SJCRH30 (cell line): ENCODE results near the gene SMYD3. TPM values are rescaled to one million over a fixed set of nuclear protein-coding genes. Genes with fewer than 3 reads are reported as not detected.
"Not testable (repeated sequence)": the region's sequence is repeated elsewhere in the genome, so short reads cannot be mapped to it uniquely, and the experiment has no call there.

Experiments used
- DNase-seq, 2 experiments: peaks; one replicate each; pipeline ENCODE4 v3.0.0-alpha.2; 2015 to 2020
- H3K27ac ChIP-seq: fragments of 250-450 bp; sonication (Bioruptor Pico); 2 replicates; pipeline ENCODE4 v1.5.1; 2020; ENCODE audit warnings: mild to moderate bottlenecking, moderate library complexity
- H3K27me3 ChIP-seq: fragments of 250-450 bp; sonication (Bioruptor Pico); 2 replicates; pipeline ENCODE4 v1.5.1; 2020; ENCODE audit warnings: mild to moderate bottlenecking, moderate library complexity
- H3K36me3 ChIP-seq: fragments of 250-450 bp; sonication (Bioruptor Pico); 2 replicates; pipeline ENCODE4 v1.5.1; 2020; ENCODE audit warnings: mild to moderate bottlenecking, moderate library complexity
- H3K4me1 ChIP-seq: fragments of 250-450 bp; sonication (Bioruptor Pico); 2 replicates; pipeline ENCODE4 v1.5.1; 2020; ENCODE audit warnings: mild to moderate bottlenecking, moderate library complexity
- H3K4me3 ChIP-seq: fragments of 250-450 bp; sonication (Bioruptor Pico); 2 replicates; pipeline ENCODE4 v1.5.1; 2020; ENCODE audit warnings: mild to moderate bottlenecking, moderate library complexity
- H3K9me3 ChIP-seq: fragments of 250-450 bp; sonication (Bioruptor Pico); replicated peaks from 2 replicates; pipeline ENCODE4 v1.5.1; 2020; ENCODE audit warnings: mild to moderate bottlenecking, moderate library complexity
- total RNA-seq: library from RNA; depleted of rRNA; stranded (reverse); fragments of >200 nt; shearing (Covaris generic); gene quantifications from 2 replicates; pipeline ENCODE4 v1.2.3, GENCODE V29; 2014

SMYD3 gene
- total RNA-seq, 1 experiment from 2014 or later, result 18.1 TPM

DNA sequence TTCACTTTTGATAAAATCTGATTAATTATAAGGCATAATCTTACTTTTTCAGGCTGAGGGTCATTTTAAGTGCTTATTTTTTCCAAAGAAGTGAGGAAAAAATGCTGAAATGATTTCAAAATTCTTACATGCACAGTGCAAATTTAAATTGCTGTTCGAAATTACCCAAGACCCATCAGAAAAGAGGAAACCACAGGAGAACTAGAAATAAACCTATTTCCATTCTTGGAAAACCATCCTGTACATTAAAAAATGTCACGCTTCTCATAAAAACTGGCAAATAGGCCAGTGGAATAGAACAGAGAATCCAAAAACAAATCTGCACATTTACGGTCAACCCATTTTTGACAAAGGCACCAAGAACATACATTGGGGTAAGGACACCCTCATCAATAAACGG lies 414.9 kb downstream of the SMYD3 start:
- H3K36me3 ChIP-seq, result no peaks in the 10 kb centered on the region
- no peaks in the 10 kb centered on the region for H3K27me3 ChIP-seq
- DNase-seq, result no peak
- H3K4me1 ChIP-seq, result no peaks in the 10 kb centered on the region
- no peaks in the 10 kb centered on the region for H3K9me3 ChIP-seq
- no peak overlapping the region for H3K27ac ChIP-seq
- no peak overlapping the region for H3K4me3 ChIP-seq

DNA sequence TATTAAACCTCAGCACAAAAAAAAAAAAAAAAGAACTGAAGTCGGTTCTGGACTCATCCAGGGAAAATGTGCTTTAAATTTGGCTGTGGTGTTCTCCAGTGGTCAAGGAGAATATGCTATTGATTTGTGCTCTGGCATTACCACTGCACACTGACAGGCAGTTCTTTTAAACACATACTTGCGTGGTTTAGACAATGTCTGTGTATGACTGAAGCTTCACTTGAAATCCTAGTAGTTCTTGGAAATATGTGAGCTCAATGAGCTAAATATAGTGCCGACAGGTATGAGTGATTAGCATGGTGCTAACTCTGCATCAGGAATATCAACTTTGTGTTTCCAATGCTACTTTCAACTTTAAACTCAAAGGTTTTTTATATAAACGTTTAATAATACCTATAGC lies 415.6 kb downstream of the SMYD3 start:
- H3K9me3 ChIP-seq, result no peaks in the 10 kb centered on the region
- no peaks in the 10 kb centered on the region for H3K36me3 ChIP-seq
- DNase-seq, result no peak
- no peak overlapping the region for H3K4me3 ChIP-seq
- no peaks in the 10 kb centered on the region for H3K27me3 ChIP-seq
- H3K27ac ChIP-seq, result no peak overlapping the region
- no peaks in the 10 kb centered on the region for H3K4me1 ChIP-seq

DNA sequence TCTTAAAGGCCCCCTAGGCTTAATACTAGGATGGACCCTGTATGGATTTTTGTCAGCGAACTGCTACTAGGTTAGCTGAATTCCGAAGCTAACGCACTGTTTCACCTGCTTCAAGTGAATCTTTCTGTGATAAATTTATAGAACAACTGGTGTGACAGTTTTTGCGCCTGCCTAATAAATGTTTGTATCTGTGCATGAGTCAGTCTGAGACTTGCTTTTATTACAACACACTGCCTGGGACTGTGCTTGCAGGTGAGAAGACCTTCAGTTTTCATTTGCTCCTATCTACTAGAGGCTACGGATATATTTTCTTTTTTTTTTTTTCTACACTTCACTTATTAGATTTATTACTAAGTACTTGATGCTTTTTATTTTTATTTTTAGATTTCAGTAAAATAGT lies 420.9 kb downstream of the SMYD3 start:
- no peak overlapping the region for H3K4me3 ChIP-seq
- H3K4me1 ChIP-seq, result no peaks in the 10 kb centered on the region
- no peaks in the 10 kb centered on the region for H3K36me3 ChIP-seq
- no peaks in the 10 kb centered on the region for H3K27me3 ChIP-seq
- no peak overlapping the region for H3K27ac ChIP-seq
- DNase-seq, result no peak
- no peaks in the 10 kb centered on the region for H3K9me3 ChIP-seq

DNA sequence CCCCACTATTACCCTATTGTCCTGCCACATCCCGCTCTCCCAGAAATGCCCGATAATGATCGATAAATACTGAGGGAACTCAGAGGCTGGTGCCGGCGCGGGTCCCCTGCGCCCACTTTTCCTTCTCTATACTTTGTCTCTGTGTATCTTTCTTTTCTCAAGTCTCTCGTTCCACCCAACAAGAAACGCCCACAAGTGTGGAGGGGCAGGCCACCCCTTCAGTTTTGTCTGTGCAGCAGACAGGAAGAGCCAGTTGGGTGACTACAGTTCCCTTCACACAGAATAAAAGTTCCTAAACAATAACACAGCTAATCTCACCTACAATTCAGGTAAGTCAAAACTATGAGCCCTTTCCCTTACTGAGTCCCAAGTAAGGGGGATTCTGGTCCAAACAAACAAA lies 423.7 kb downstream of the SMYD3 start:
- H3K27ac ChIP-seq, result no peak overlapping the region
- H3K9me3 ChIP-seq, result no peaks in the 10 kb centered on the region
- no peak for DNase-seq
- no peaks in the 10 kb centered on the region for H3K4me1 ChIP-seq
- no peaks in the 10 kb centered on the region for H3K27me3 ChIP-seq
- H3K36me3 ChIP-seq, result no peaks in the 10 kb centered on the region
- no peak overlapping the region for H3K4me3 ChIP-seq

DNA sequence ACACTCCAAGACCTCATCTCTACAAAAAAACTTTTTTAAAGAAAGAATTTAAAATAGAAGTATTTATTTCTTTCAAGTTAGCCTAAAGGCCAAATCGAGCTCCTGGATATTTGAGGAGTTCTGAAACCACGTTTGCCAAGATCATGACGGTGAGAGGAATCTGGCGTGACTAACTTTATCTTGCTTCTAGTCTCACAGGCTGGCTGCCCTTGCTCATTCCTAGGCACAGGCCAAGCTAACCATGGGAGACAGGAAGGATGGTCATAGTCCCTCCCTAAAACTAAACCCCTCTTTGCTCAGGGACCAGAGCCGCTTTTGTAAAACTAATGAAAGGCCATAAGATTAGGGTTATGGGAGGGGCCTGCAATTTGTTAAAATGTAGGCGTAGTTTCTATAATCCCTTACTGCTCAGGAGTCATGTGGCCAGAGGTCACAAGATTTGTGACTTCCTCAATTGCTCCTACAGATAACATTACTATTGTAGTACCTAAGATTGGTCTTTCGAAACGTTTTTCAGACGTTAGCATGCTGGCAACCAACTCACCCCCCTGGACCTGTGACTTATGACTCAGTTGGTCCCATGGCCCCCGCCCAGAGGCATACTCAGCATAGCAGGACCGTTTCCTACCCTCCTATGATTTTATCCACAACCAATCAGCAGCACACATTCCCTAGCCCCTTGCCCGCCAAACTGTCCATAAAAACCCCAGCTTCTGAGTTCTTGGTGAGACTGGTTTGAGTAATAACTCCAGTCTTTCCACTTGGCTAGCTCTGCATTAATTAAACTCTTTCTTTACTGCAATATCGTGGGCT lies 425.0 kb downstream of the SMYD3 start:
- no peaks in the 10 kb centered on the region for H3K27me3 ChIP-seq
- no peak overlapping the region for H3K4me3 ChIP-seq
- DNase-seq, result no peak
- H3K4me1 ChIP-seq, result no peaks in the 10 kb centered on the region
- H3K36me3 ChIP-seq, result no peaks in the 10 kb centered on the region
- no peaks in the 10 kb centered on the region for H3K9me3 ChIP-seq
- no peak overlapping the region for H3K27ac ChIP-seq

DNA sequence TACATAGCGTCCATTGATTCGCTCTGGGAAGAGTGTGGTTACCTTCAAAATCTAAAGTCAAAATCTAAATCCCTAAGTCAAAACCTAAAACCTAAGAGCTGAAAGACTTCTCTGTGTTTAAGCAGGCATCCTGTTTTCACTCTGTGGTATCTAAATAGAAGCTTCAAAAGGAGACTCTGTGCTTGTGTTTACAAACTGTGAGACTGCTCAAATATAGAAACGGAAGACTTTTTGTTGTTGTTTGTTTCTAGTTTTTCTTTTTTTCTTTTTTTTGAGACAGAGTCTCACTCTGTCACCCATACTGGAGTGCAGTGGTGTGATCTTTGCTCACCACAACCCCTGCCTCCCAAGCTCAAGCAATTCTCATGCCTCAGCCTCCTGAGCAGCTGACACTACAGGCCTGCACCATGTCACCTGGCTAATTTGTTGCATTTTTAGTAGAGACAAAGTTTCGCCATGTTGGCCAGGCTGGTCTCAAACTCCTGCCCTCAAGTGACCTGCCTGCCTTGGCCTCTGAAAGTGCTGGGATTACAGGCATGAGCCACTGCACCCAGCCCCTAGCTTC lies 425.9 kb downstream of the SMYD3 start:
- Histone ChIP-seq H3K36me3 (no peaks in the 10 kb centered on the region), H3K4me3 (no peak overlapping the region), H3K27me3 (no peaks in the 10 kb centered on the region), H3K27ac (no peak overlapping the region), H3K9me3 (no peaks in the 10 kb centered on the region), H3K4me1 (no peaks in the 10 kb centered on the region)
- no peak for DNase-seq

DNA sequence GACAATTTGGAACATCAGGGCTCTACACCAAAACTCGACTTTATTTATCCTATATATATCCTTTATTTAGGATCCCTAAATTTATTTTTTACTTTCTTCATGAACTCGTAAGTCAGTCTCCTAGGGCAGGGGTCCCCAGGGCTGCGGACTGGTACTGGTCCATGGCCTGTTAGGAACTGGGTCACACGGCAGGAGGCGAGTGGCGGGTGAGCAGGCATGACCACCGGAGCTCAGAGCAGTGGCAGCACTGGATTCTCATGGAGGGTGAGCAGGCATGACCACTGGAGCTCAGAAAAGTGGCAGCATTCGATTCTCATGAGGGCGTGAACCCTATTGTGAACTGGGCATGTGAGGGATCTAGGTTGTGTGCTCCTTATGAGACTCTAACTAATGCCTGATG lies 427.0 kb downstream of the SMYD3 start:
- Histone ChIP-seq H3K36me3 (no peaks in the 10 kb centered on the region), H3K4me1 (no peaks in the 10 kb centered on the region)
- no peak for DNase-seq

DNA sequence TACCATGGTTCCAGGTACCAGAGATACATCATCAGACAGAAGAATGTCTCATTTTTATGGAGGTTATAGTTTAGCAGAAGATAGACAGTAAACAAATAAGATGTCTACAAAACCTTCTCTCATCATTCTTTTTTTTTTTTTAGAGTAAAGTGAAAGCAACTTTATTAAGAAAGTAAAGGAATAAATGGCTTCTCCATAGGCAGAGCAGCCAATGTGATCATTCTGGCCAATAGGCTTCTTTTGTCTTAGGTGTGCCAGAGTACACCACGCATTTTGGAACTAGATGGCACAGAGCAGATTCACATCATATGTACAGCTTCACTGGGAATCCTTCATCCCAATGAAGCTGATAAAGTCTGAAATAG lies 428.2 kb downstream of the SMYD3 start:
- no peaks in the 10 kb centered on the region for H3K27me3 ChIP-seq
- no peaks in the 10 kb centered on the region for H3K9me3 ChIP-seq
- no peaks in the 10 kb centered on the region for H3K36me3 ChIP-seq
- DNase-seq, result no peak
- H3K4me1 ChIP-seq, result no peaks in the 10 kb centered on the region
- no peak overlapping the region for H3K4me3 ChIP-seq
- H3K27ac ChIP-seq, result no peak overlapping the region

More for the DNA sequence above, 427.0 kb downstream of the SMYD3 start:
- Histone ChIP-seq H3K9me3 (no peaks in the 10 kb centered on the region), H3K27ac (no peak overlapping the region), H3K4me3 (no peak overlapping the region), H3K27me3 (no peaks in the 10 kb centered on the region)

DNA sequence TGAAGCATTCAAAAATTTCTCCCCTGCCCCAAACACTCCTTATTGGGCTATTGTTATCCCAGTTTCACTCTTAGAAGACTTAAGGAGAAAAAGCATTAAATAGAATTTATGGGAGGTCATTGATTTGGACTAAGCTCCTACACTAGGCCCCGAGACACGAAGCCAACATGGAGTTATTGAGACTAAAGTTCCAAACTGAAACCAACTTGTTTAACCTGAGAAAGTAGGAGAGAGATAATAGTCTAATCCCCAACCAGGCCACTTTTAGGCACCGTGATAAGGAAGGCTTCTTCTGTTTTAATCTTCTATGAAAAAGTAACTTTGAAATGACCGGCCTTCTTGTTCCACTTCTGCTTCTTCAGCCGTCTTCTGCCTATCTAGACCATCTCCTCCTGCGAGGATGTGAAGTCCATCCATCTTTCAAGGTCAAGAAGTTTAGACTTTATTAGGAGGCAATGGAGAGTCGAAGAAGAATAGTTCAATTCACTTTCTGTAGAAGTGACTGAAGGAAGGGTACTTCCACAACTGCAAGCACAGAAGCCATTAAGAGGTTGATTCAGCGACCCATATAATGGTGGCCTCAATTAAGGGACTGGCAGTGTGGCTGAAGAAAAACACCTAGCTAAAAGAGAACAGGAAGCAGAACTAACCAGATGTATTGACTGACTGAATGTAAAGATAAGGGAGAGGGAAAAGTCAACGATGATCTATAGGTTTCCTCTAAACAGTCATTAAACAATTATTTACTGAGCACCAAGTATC lies 428.8 kb downstream of the SMYD3 start:
- no peaks in the 10 kb centered on the region for H3K27me3 ChIP-seq
- H3K27ac ChIP-seq, result no peak overlapping the region
- no peak for DNase-seq

DNA sequence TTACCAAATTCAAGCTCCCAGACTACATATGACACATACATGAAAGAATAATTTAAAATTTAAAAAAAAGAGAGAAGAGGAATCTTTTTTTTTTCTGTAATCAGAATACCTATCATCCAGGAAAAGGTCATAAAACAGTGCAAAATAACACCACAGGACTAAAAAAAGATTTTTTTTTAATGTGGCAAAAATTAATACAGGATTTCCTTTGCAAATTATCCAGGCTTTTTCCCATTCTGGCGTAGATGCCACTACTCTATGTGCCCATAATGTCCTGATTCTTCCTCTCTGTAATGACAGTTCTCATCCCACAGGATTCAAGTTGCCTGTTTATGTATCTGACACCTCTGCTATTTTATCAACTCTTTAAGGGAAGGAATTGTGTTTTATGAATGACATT lies 429.6 kb downstream of the SMYD3 start:
- Histone ChIP-seq H3K27me3 (no peaks in the 10 kb centered on the region), H3K36me3 (no peaks in the 10 kb centered on the region), H3K27ac (no peak overlapping the region)

More for the DNA sequence above, 428.8 kb downstream of the SMYD3 start:
- Histone ChIP-seq H3K4me1 (no peaks in the 10 kb centered on the region), H3K36me3 (no peaks in the 10 kb centered on the region), H3K9me3 (no peaks in the 10 kb centered on the region), H3K4me3 (no peak overlapping the region)

DNA sequence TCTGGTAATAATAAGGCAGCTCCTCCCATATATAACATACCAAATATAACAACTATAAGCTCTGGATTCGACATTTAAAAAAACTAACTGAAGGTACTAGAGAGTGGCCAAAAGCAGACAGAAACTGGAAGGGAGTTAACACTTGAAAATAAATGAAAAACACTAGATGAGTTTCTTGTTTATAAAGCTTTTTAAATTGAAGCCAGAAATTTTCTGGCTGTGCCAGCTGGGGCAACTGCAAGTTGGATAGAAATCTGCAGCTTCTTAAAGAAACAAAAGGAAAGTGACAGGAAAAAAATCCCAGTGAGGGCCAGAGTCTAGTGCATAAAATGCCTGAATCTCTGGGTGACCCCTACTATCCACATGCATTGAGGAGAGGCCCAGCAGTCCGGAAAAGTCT lies 432.7 kb downstream of the SMYD3 start:
- H3K27me3 ChIP-seq, result no peaks in the 10 kb centered on the region
- no peak for DNase-seq
- no peaks in the 10 kb centered on the region for H3K9me3 ChIP-seq

More for the DNA sequence above, 429.6 kb downstream of the SMYD3 start:
- Histone ChIP-seq H3K9me3 (no peaks in the 10 kb centered on the region), H3K4me1 (no peaks in the 10 kb centered on the region), H3K4me3 (no peak overlapping the region)
- DNase-seq, result no peak

DNA sequence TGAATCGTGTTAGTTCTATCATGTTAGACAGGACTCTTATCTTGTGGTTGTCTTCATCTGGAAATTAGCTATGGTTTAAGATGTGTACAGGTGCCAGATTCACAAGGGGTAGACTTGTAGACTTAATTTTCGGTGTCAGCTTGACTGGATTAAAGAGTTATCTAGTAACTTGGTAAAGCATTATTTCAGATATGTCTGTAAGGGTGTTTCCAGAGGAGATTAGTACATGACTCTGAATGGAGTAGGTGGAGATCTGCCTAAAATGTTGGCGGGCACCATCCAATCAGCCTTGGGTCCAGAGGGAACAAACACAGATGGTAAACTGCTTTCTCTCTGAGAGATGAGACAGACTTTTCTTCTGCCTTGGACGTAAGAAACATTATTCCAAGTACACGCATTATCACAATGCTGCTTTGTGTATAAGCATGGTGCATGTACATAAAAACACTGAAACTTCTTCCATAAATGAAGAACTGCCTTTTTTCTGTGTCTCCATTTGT lies 434.6 kb downstream of the SMYD3 start:
- H3K4me1 ChIP-seq, result no peaks in the 10 kb centered on the region
- no peak overlapping the region for H3K27ac ChIP-seq
- DNase-seq, result peak in 1 of 2 experiments; percentile 3
- no peaks in the 10 kb centered on the region for H3K36me3 ChIP-seq
- no peak overlapping the region for H3K4me3 ChIP-seq
- H3K27me3 ChIP-seq, result no peaks in the 10 kb centered on the region
- H3K9me3 ChIP-seq, result no peaks in the 10 kb centered on the region

More for the DNA sequence above, 432.7 kb downstream of the SMYD3 start:
- Histone ChIP-seq H3K27ac (no peak overlapping the region), H3K4me3 (no peak overlapping the region), H3K36me3 (no peaks in the 10 kb centered on the region), H3K4me1 (no peaks in the 10 kb centered on the region)

DNA sequence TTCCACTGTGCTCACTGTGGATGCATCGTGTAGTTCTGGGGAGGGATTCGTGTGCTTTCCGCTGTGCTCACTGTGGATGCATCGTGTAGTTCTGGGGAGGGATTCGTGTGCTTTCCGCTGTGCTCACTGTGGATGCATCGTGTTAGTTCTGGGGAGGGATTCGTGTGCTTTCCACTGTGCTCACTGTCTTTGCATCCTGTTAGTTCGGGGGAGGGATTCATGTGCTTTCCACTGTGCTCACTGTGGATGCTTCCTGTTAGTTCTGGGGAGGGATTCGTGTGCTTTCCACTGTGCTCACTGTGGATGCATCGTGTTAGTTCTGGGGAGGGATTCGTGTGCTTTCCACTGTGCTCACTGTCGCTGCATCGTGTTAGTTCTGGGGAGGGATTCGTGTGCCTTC lies 435.1 kb downstream of the SMYD3 start:
- not testable (repeated sequence) for DNase-seq

DNA sequence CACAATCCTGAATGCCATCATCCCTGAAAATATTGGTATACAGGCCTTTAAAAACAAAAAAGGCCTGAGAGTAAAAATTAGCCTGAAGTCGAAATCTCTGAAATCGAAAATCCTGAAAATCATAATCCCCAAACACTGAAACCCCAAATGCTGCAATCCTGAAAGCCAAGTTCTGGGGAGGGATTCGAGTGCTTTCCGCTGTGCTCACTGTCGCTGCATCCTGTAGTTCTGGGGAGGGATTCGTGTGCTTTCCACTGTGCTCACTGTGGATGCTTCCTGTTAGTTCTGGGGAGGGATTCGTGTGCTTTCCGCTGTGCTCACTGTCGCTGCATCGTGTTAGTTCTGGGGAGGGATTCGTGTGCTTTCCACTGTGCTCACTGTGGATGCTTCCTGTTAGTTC lies 435.5 kb downstream of the SMYD3 start:
- H3K36me3 ChIP-seq, H3K4me1 ChIP-seq, H3K9me3 ChIP-seq, H3K4me3 ChIP-seq, H3K27ac ChIP-seq, H3K27me3 ChIP-seq, DNase-seq: not testable (repeated sequence)

More for the DNA sequence above, 435.1 kb downstream of the SMYD3 start:
- not testable (repeated sequence) for H3K27ac ChIP-seq, H3K4me1 ChIP-seq, H3K36me3 ChIP-seq, H3K9me3 ChIP-seq, H3K27me3 ChIP-seq, H3K4me3 ChIP-seq

DNA sequence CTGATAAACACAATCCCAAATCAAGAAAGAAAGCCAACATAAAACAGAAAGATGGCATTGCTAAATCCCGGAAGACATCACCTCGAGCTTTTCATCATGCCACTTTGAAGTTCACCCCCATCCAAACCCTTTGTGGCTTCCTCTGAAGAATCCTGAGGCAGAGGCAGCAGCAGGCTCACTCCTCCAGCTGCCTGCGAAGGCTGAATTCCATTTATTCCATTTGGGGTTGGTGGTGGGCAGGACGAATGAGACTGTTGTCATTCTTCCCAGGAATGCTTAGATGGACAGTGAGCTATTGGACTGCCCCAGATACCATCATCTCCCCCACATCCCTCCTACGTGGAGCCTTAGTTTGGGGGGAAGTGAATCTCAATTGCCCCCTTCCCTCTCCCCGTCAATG lies 437.5 kb downstream of the SMYD3 start:
- Histone ChIP-seq H3K36me3 (no peaks in the 10 kb centered on the region), H3K4me3 (no peak overlapping the region), H3K27ac (no peak overlapping the region), H3K9me3 (no peaks in the 10 kb centered on the region), H3K27me3 (no peaks in the 10 kb centered on the region), H3K4me1 (no peaks in the 10 kb centered on the region; the same call in 1 of the 2 replicates)
- no peak for DNase-seq
